B cell (primary cell): Measurements from ENCODE around the gene CENPL.

Experiments
- EZH2 ChIP-seq: IDR thresholded peaks from 2 replicates; pipeline ENCODE4 v1.6.1; 2012; ENCODE audit warnings: borderline replicate concordance, low read depth, mild to moderate bottlenecking, moderate library complexity, low read length; ENCODE audit not compliant: insufficient read depth, poor library complexity, severe bottlenecking
- TF ChIP-seq, protein P1 (sequence below): fragments of 200-600 bp; IDR thresholded peaks from one replicate; pipeline ENCODE4 v1.8.0; 2022; ENCODE audit warnings: antibody characterized with exemption, mild to moderate bottlenecking

GRCh38 chr1:173758110-173758509, 66.6 kb downstream of the CENPL start:
- TF ChIP-seq, protein P1, sequence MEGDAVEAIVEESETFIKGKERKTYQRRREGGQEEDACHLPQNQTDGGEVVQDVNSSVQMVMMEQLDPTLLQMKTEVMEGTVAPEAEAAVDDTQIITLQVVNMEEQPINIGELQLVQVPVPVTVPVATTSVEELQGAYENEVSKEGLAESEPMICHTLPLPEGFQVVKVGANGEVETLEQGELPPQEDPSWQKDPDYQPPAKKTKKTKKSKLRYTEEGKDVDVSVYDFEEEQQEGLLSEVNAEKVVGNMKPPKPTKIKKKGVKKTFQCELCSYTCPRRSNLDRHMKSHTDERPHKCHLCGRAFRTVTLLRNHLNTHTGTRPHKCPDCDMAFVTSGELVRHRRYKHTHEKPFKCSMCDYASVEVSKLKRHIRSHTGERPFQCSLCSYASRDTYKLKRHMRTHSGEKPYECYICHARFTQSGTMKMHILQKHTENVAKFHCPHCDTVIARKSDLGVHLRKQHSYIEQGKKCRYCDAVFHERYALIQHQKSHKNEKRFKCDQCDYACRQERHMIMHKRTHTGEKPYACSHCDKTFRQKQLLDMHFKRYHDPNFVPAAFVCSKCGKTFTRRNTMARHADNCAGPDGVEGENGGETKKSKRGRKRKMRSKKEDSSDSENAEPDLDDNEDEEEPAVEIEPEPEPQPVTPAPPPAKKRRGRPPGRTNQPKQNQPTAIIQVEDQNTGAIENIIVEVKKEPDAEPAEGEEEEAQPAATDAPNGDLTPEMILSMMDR = no peak
- TF ChIP-seq EZH2 = no peak
